Esophagus squamous epithelium (tissue), 4 donors: ENCODE measurements around the gene FOXA3.

Source experiments
- CTCF ChIP-seq, 6 experiments: fragments of 450-650 bp in 4 of 6; fragments of 200-600 bp in 2 of 6; sonication (generic) in 2 of 6; IDR thresholded peaks; one replicate each; pipeline ENCODE4 v1.5.1; 2016 to 2019; ENCODE audit warnings: antibody characterized with exemption in 6 of 6, mild to moderate bottlenecking in 4 of 6, moderate library complexity in 4 of 6
- POLR2A ChIP-seq, 4 donors: fragments of 450-650 bp; IDR thresholded peaks; one replicate each; pipeline ENCODE4 v1.6.1; 2017; ENCODE audit warnings: antibody characterized with exemption in 4 of 4, mild to moderate bottlenecking in 4 of 4, moderate library complexity in 3 of 4

- no peak for TF ChIP-seq CTCF (IDR thresholded peaks at IDR 0.05)
- no peak for TF ChIP-seq POLR2A (IDR thresholded peaks at IDR 0.05)
These were observed 42.1 kb downstream of the FOXA3 start for GRCh38 chr19:45906221-45906620.
